Immature natural killer cell (primary cell): ENCODE data around the gene SMARCA4. TPM values are rescaled to one million over a fixed set of nuclear protein-coding genes. Genes with fewer than 3 reads are reported as not detected.
A peak's percentile ranks its signal among the peaks of the same experiment; 100 is the strongest.
"Not testable (repeated sequence)": the region's sequence is repeated elsewhere in the genome, so short reads cannot be mapped to it uniquely, and the experiment has no call there.

ENCODE experiments used
- DNase-seq, 3 donors: peaks; one replicate each; pipeline ENCODE4 v3.0.0; 2022; ENCODE audit warnings: mixed read lengths in 1 of 3
- H3K27ac Mint-ChIP-seq, 6 donors: one replicate each; pipeline ENCODE4 v1.8.0; 2020; ENCODE audit warnings: mixed read lengths in 6 of 6, mild to moderate bottlenecking in 5 of 6, inconsistent platforms in 4 of 6, moderate library complexity in 3 of 6
- H3K27me3 Mint-ChIP-seq, 3 donors: one replicate each; pipeline ENCODE4 v1.8.0; 2020 to 2021; ENCODE audit warnings: low read depth in 3 of 3, mild to moderate bottlenecking in 3 of 3, mixed read lengths in 3 of 3, moderate library complexity in 3 of 3, inconsistent platforms in 1 of 3
- H3K36me3 Mint-ChIP-seq, 3 donors: one replicate each; pipeline ENCODE4 v1.8.0; 2020; ENCODE audit warnings: mixed read lengths in 3 of 3, inconsistent platforms in 2 of 3, mild to moderate bottlenecking in 2 of 3
- H3K4me1 Mint-ChIP-seq, 2 donors: one replicate each; pipeline ENCODE4 v1.8.0; 2020; ENCODE audit warnings: inconsistent platforms in 2 of 2, mild to moderate bottlenecking in 2 of 2, mixed read lengths in 2 of 2, moderate library complexity in 1 of 2
- H3K4me3 Mint-ChIP-seq, 5 donors: one replicate each; pipeline ENCODE4 v1.8.0; 2020; ENCODE audit warnings: mild to moderate bottlenecking in 5 of 5, mixed read lengths in 5 of 5, inconsistent platforms in 3 of 5, moderate library complexity in 3 of 5
- H3K9me3 Mint-ChIP-seq, 6 donors: one replicate each; pipeline ENCODE4 v1.8.0; 2020; ENCODE audit warnings: mild to moderate bottlenecking in 6 of 6, mixed read lengths in 6 of 6, inconsistent platforms in 4 of 6, moderate library complexity in 3 of 6
- polyA plus RNA-seq, 3 donors: library from polyadenylated mRNA; unstranded; fragments of 300-500 nt; fragmentation: Illumina TruSeq; gene quantifications; one replicate each; pipeline ENCODE4 v1.2.3, GENCODE V29; 2021

The SMARCA4 gene
- polyA plus RNA-seq, 3 donors from 2014 or later = 1.7 to 23.8 (median 6.6) TPM

DNA sequence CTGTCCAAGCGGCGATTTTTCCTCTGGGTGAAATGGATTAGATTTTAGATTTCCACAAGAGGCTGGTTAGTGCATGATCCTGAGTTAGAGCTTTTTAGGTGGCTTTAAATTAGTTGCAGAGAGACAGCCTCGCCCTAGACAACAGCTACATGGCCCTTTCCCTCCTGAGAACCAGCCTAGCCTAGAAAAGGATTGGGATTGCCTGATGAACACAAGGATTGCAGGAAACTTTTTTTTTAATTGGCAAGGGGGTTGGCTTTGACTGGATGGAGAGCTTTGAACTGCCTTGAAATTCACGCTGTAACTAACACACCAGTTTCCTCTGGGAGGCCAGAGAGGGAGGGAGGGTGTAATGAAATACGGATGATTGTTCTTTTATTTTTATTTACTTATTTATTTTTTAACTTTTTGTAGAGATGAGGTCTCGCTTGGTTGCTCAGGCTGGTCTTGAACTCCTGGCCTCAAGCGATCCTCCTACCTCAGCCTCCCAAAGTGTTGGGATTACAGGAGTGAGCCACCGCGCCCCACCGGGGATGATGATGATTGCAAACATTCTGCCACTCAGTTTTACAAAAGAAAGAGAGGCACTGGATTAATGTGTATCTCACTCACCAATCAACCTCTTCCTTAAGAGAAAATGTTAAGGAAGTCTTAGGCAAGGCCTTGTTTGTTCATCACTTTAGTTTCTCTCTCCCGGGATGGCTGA is 130.3 kb downstream of the SMARCA4 start:
- DNase-seq = no peak
- H3K36me3 Mint-ChIP-seq = peaks cover 0 to 5% (median 5%) of the 10 kb centered on the region in 3 donors
- H3K27me3 Mint-ChIP-seq = peaks cover 0 to 11% (median under 1%) of the 10 kb centered on the region in 3 donors
- no peaks in the 10 kb centered on the region for H3K9me3 Mint-ChIP-seq
- peaks cover 59 to 63% of the 10 kb centered on the region in 2 donors for H3K4me1 Mint-ChIP-seq
- H3K4me3 Mint-ChIP-seq = peak overlapping the region; percentile 88 to 94 (median 92)
- peak overlapping the region; percentile 93 to 96 (median 94) for H3K27ac Mint-ChIP-seq

DNA sequence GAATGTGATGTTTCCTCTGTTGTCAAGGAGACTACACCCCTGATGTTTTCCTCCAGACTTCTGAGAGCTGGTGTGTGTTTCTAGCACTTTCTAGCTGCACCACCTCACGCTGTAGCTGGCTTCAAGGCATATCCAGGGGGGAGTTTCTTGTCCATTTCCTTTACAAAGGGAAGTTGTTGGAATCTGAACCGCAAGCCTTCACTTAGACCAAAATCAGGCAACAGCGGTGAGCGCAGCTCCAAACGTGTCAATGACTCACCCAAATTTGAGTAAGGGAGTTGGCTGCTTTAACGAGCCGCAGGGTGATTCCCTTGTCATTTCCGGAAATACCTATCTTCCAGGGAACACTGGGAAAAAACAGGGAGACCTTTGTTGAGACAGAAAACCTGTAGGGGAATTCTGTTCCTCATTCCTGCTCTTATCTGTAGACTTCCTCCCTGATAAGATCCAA is 130.9 kb downstream of the SMARCA4 start:
- Mint-ChIP-seq H3K4me3 (peak overlapping the region; percentile 88 to 94 (median 92)), H3K9me3 (no peaks in the 10 kb centered on the region), H3K27me3 (peaks cover 0 to 14% (median 6%) of the 10 kb centered on the region in 3 donors), H3K4me1 (peaks cover 65 to 69% of the 10 kb centered on the region in 2 donors), H3K27ac (peak overlapping the region; percentile 93 to 96 (median 94)), H3K36me3 (peaks cover 0 to 10% (median 9%) of the 10 kb centered on the region in 3 donors)
- peak; percentile 53 to 64 (median 58) for DNase-seq

GRCh38 chr19:11092181-11092538 is 131.3 kb downstream of the SMARCA4 start:
- Mint-ChIP-seq H3K9me3 (no peaks in the 10 kb centered on the region), H3K4me3 (peak overlapping the region; percentile 25 to 94 (median 90)), H3K36me3 (peaks cover 0 to 10% (median 9%) of the 10 kb centered on the region in 3 donors), H3K27ac (peak overlapping the region; percentile 93 to 96 (median 94)), H3K4me1 (peaks cover 66 to 70% of the 10 kb centered on the region in 2 donors), H3K27me3 (peaks cover 0 to 14% (median 6%) of the 10 kb centered on the region in 3 donors)
- peak in 2 of 3 donors; percentile 21 to 45 for DNase-seq

DNA sequence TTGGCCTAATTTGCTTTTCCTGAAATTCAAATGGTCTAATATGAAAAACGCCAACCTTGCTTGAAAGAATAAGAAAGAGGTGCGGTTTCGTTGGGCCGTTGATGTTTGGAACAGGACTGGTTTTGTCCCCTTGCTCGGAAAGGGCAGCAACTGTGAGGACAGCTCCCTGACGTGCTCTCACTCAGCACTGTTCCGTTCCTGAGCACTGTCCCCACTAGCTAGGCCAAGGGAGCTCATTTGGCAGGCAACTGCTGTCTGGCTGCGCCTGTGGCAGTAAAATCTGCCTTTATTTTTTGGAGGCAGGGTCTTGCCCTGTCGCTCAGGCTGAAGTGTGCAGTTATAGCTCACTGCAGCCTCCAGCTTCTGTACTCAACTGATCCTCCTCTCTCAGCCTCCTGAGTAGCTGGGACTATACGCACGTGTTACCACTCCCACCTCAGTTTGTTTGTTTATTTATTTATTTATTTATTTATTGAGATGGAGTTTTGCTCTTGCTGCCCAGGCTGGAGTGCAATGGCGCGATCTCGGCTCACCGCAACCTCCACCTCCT is 132.9 kb downstream of the SMARCA4 start:
- no peaks in the 10 kb centered on the region for H3K9me3 Mint-ChIP-seq
- peak overlapping the region in 1 of 5 donors; percentile 25 for H3K4me3 Mint-ChIP-seq
- peak overlapping the region; percentile 84 to 98 (median 96) for H3K27ac Mint-ChIP-seq
- H3K4me1 Mint-ChIP-seq = peaks cover 66 to 69% of the 10 kb centered on the region in 2 donors
- DNase-seq = no peak
- H3K27me3 Mint-ChIP-seq = peaks cover 0 to 14% (median 6%) of the 10 kb centered on the region in 3 donors
- peaks cover 0 to 10% (median 9%) of the 10 kb centered on the region in 3 donors for H3K36me3 Mint-ChIP-seq

GRCh38 chr19:11094520-11094894 is 133.7 kb downstream of the SMARCA4 start:
- Mint-ChIP-seq H3K27ac (peak overlapping the region; percentile 94 to 99 (median 98)), H3K36me3 (peaks cover 0 to 15% (median 9%) of the 10 kb centered on the region in 3 donors), H3K4me3 (peak overlapping the region; percentile 77 to 93 (median 88)), H3K4me1 (peaks cover 66% of the 10 kb centered on the region in 2 donors), H3K27me3 (peaks cover 0 to 11% (median 6%) of the 10 kb centered on the region in 3 donors), H3K9me3 (no peaks in the 10 kb centered on the region)
- no peak for DNase-seq

DNA sequence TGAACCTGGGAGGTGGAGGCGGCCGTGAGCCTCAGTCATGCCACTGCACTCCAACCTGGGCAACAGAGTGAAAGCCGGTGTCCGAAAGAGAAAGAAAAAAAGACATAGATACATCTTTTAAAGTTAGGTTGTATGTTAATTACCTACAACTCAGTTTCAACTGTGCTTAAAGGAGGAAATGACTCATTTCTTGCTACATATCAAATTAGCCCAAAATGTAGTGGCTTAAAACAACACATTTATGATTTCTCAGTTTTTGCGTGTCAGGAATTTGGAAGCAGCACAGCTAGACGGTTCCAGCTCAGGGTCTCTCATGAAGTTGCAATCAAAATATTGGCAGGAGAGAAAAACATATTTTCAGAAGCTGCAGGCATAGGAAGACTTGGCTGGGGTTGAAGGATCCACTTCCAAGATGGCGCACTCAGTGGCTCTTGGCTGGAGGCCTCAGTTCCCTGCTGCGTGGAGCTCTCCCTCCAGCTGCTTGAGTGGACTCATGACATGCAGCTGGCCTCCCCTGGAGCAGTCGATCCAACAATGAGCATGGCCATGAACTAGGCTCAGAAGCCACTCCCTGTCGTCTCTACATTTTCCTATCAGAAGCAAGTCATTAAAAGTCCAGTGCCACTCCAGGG is 135.5 kb downstream of the SMARCA4 start:
- H3K36me3 Mint-ChIP-seq = peaks cover 7 to 21% (median 9%) of the 10 kb centered on the region in 3 donors
- H3K9me3 Mint-ChIP-seq = no peaks in the 10 kb centered on the region
- peak overlapping the region; percentile 77 to 93 (median 88) for H3K4me3 Mint-ChIP-seq
- H3K27me3 Mint-ChIP-seq = peaks cover 0 to 10% (median 8%) of the 10 kb centered on the region in 3 donors
- peaks cover 69 to 71% of the 10 kb centered on the region in 2 donors for H3K4me1 Mint-ChIP-seq
- H3K27ac Mint-ChIP-seq = peak overlapping the region; percentile 94 to 99 (median 98)
- peak; percentile 50 to 60 (median 51) for DNase-seq

GRCh38 chr19:11097367-11097766 is 136.5 kb downstream of the SMARCA4 start:
- not testable (repeated sequence) for H3K27me3 Mint-ChIP-seq, H3K9me3 Mint-ChIP-seq, DNase-seq
- Mint-ChIP-seq H3K4me3 (peak overlapping the region in 2 of 5 donors; percentile 14 to 88), H3K4me1 (peaks cover 59 to 62% of the 10 kb centered on the region in 2 donors), H3K36me3 (peaks cover 8 to 21% (median 9%) of the 10 kb centered on the region in 3 donors), H3K27ac (peak overlapping the region; percentile 77 to 98 (median 96))

DNA sequence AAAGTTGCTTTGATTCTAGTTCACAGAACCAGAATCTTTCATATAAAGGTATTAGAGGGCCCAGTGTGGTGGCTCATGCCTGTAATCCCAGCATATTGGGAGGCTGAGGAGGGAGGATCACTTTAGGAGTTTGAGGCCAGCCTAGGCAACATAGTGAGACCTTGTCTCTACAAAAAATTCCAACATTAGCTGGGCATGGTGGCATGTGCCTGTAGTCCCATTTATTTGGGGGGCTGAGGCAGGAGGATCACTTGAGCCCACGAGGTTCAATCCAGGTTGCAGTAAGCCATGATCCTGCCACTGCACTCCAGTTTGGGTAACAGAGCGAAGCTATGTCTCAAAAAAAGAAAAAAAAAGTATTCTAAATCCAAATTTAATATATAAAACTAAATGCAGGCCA is 137.5 kb downstream of the SMARCA4 start:
- peaks cover 49 to 55% of the 10 kb centered on the region in 2 donors for H3K4me1 Mint-ChIP-seq
- no peak overlapping the region for H3K4me3 Mint-ChIP-seq
- peaks cover 0 to 10% (median 8%) of the 10 kb centered on the region in 3 donors for H3K27me3 Mint-ChIP-seq
- peak overlapping the region in 5 of 6 donors; percentile 39 to 80 (median 71) for H3K27ac Mint-ChIP-seq
- no peak for DNase-seq
- H3K36me3 Mint-ChIP-seq = peaks cover 9 to 21% (median 13%) of the 10 kb centered on the region in 3 donors
- H3K9me3 Mint-ChIP-seq = no peaks in the 10 kb centered on the region

DNA sequence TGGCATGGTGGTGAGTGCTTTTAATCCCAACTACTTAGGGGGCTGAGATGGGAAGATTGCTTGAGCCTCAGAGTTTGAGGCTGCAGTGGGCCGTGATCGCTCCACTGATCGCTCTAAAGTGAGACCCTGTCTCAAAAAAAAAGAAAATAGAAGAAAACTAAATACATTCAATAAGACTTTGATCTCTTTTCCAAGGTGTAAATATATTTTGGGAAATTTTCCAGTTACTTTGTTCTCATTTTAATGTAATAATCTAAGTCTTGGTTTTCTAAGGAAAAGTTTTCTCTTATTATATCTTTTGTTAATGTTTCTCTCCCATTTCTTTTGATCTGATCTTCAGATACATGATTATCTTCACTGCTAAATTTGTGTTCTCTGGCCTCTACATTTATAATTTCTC is 138.0 kb downstream of the SMARCA4 start:
- peak overlapping the region; percentile 45 to 87 (median 62) for H3K27ac Mint-ChIP-seq
- peaks cover 44 to 52% of the 10 kb centered on the region in 2 donors for H3K4me1 Mint-ChIP-seq
- peaks cover 0 to 12% (median 8%) of the 10 kb centered on the region in 3 donors for H3K27me3 Mint-ChIP-seq
- H3K9me3 Mint-ChIP-seq = no peaks in the 10 kb centered on the region
- no peak overlapping the region for H3K4me3 Mint-ChIP-seq
- no peak for DNase-seq
- H3K36me3 Mint-ChIP-seq = peaks cover 9 to 21% (median 17%) of the 10 kb centered on the region in 3 donors

GRCh38 chr19:11100049-11100448 is 139.2 kb downstream of the SMARCA4 start:
- DNase-seq = no peak
- Mint-ChIP-seq H3K9me3 (no peaks in the 10 kb centered on the region), H3K4me3 (peak overlapping the region in 2 of 5 donors; percentile 12 to 29), H3K27ac (peak overlapping the region; percentile 76 to 83 (median 80)), H3K36me3 (peaks cover 6 to 24% (median 23%) of the 10 kb centered on the region in 3 donors), H3K27me3 (peaks cover 0 to 9% (median 8%) of the 10 kb centered on the region in 3 donors), H3K4me1 (peaks cover 36 to 43% of the 10 kb centered on the region in 2 donors)

DNA sequence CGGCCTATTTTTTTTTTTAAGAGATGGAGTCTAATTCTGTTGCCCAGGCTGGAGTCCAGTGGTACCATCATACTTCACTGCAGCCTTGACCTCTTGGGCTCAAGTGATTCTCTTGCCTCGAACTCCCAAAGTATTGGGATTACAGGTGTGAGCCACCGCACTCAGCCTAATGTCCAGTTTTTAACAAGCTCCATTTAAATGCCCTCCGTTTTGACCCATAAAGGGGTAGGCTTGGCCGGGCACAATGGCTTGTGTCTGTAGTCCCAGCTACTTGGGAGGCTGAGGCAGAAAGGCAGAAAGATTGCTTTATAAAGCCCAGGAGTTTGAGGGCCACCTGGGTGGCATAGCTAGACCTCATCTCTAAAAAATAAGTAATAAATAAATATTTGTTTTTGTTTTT is 140.2 kb downstream of the SMARCA4 start:
- Mint-ChIP-seq H3K4me3 (no peak overlapping the region), H3K27ac (no peak overlapping the region), H3K27me3 (peaks cover 0 to 8% (median 8%) of the 10 kb centered on the region in 3 donors), H3K9me3 (no peaks in the 10 kb centered on the region), H3K4me1 (peaks cover 26 to 33% of the 10 kb centered on the region in 2 donors), H3K36me3 (peaks cover 4 to 28% (median 25%) of the 10 kb centered on the region in 3 donors)
- DNase-seq = no peak

- peaks cover 0 to 6% (median 4%) of the 10 kb centered on the region in 3 donors for H3K27me3 Mint-ChIP-seq
- H3K9me3 Mint-ChIP-seq = no peaks in the 10 kb centered on the region
- H3K27ac Mint-ChIP-seq = peak overlapping the region in 1 of 6 donors; percentile 7
- no peak for DNase-seq
- H3K36me3 Mint-ChIP-seq = peaks cover 0 to 31% (median 23%) of the 10 kb centered on the region in 3 donors
- H3K4me3 Mint-ChIP-seq = no peak overlapping the region
- H3K4me1 Mint-ChIP-seq = peaks cover 17 to 19% of the 10 kb centered on the region in 2 donors
Measured at GRCh38 chr19:11102944-11103343, 142.1 kb downstream of the SMARCA4 start.

GRCh38 chr19:11103667-11104066 is 142.8 kb downstream of the SMARCA4 start:
- Mint-ChIP-seq H3K36me3 (peaks cover 0 to 31% (median 25%) of the 10 kb centered on the region in 3 donors), H3K4me1 (peaks cover 17 to 18% of the 10 kb centered on the region in 2 donors), H3K27ac (peak overlapping the region in 3 of 6 donors; percentile 17 to 78 (median 46))
- not testable (repeated sequence) for DNase-seq, H3K27me3 Mint-ChIP-seq, H3K9me3 Mint-ChIP-seq, H3K4me3 Mint-ChIP-seq
